NT2/D1 (cell line): ENCODE data around the gene TNFRSF25.

ENCODE experiments used
- DNase-seq: peaks from one replicate; pipeline ENCODE4 v3.0.0-alpha.2; 2011; ENCODE audit warnings: low read depth, low spot score
- H3K27me3 ChIP-seq: 2 replicates; pipeline ENCODE4 v1.6.0; 2011; ENCODE audit warnings: mild to moderate bottlenecking; ENCODE audit not compliant: insufficient read length, insufficient read depth
- H3K36me3 ChIP-seq: 2 replicates; pipeline ENCODE4 v1.6.1; 2011; ENCODE audit warnings: mild to moderate bottlenecking, low read length, mixed read lengths; ENCODE audit not compliant: insufficient read depth, insufficient read length
- H3K4me1 ChIP-seq: 2 replicates; pipeline ENCODE4 v1.5.1; 2011; ENCODE audit not compliant: insufficient read depth, insufficient read length
- H3K4me3 ChIP-seq: 2 replicates; pipeline ENCODE4 v1.5.1; 2011; ENCODE audit warnings: low read depth; ENCODE audit not compliant: insufficient read length
- H3K9ac ChIP-seq: 2 replicates; pipeline ENCODE4 v1.6.0; 2011; ENCODE audit warnings: low read depth; ENCODE audit not compliant: insufficient read length
- H3K9me3 ChIP-seq: 2 replicates; pipeline ENCODE4 v1.5.1; 2011; ENCODE audit warnings: mild to moderate bottlenecking, low read length; ENCODE audit not compliant: insufficient read depth
- SUZ12 ChIP-seq: IDR thresholded peaks from 2 replicates; pipeline ENCODE4 v1.6.1; 2011; ENCODE audit not compliant: insufficient read length, insufficient read depth; ENCODE audit errors: extremely low read depth
- YY1 ChIP-seq: IDR thresholded peaks from 2 replicates; pipeline ENCODE4 v1.6.1; 2011; ENCODE audit not compliant: insufficient read length, insufficient read depth
- ZNF274 ChIP-seq: IDR thresholded peaks from 2 replicates; pipeline ENCODE4 v1.6.1; 2011; ENCODE audit warnings: mild to moderate bottlenecking, low read depth, low read length

Gene TNFRSF25

GRCh38 chr1:6499296-6499695 is 33.3 kb upstream of the TNFRSF25 start:
- Histone ChIP-seq H3K36me3 (no peaks in the 10 kb centered on the region), H3K9me3 (no peaks in the 10 kb centered on the region), H3K4me3 (no peak overlapping the region), H3K27me3 (no peaks in the 10 kb centered on the region), H3K9ac (peak overlapping the region; percentile 56), H3K4me1 (peaks cover 15% of the 10 kb centered on the region)
- TF ChIP-seq YY1 (no peak), ZNF274 (no peak), SUZ12 (no peak)
- no peak for DNase-seq

DNA sequence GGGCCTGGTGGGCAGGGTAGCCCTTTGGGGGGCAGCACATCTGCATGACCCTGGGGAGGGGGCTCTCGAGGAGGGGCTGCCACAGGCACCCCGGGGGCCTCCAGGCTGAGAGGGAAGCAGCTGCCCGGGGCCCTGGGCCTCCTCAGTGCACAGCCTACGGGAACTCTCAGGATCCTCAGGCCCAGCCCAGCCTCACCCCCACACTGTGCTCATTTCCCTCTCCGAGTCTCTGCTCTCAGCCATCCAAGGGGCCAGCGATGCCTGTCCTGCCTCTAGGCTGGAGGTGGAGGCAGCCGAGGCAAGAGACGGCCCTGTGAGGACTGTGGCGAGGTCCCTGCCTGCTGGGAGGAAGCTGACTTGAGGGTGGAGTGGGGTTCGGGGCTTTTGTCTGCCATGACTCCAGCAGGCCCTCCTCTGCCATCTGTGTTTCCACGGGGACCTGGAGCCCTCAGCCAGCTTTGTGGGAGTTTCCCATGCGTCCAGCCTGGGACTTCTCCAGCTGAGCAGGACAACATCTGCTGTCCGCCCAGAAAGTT is 32.7 kb upstream of the TNFRSF25 start:
- Histone ChIP-seq H3K9me3 (no peaks in the 10 kb centered on the region), H3K36me3 (no peaks in the 10 kb centered on the region), H3K4me3 (no peak overlapping the region), H3K27me3 (no peaks in the 10 kb centered on the region), H3K9ac (peak overlapping the region; percentile 64), H3K4me1 (peaks cover 15% of the 10 kb centered on the region)
- DNase-seq: no peak
- TF ChIP-seq ZNF274: no peak
- TF ChIP-seq SUZ12: no peak
- TF ChIP-seq YY1: no peak

GRCh38 chr1:6497867-6498575 is 32.0 kb upstream of the TNFRSF25 start:
- H3K9me3 ChIP-seq: no peaks in the 10 kb centered on the region
- H3K4me3 ChIP-seq: peak overlapping the region; percentile 49
- peaks cover 15% of the 10 kb centered on the region for H3K4me1 ChIP-seq
- H3K27me3 ChIP-seq: no peaks in the 10 kb centered on the region
- H3K36me3 ChIP-seq: no peaks in the 10 kb centered on the region
- H3K9ac ChIP-seq: peak overlapping the region; percentile 61
- TF ChIP-seq YY1 (no peak), SUZ12 (no peak), ZNF274 (no peak)
- DNase-seq: no peak

GRCh38 chr1:6497215-6497866 is 31.4 kb upstream of the TNFRSF25 start:
- Histone ChIP-seq H3K36me3 (no peaks in the 10 kb centered on the region), H3K9ac (peak overlapping the region; percentile 81), H3K4me1 (peaks cover 17% of the 10 kb centered on the region), H3K9me3 (no peaks in the 10 kb centered on the region), H3K27me3 (no peaks in the 10 kb centered on the region), H3K4me3 (peak overlapping the region; percentile 55)
- DNase-seq: no peak
- TF ChIP-seq YY1 (no peak), SUZ12 (no peak), ZNF274 (no peak)

DNA sequence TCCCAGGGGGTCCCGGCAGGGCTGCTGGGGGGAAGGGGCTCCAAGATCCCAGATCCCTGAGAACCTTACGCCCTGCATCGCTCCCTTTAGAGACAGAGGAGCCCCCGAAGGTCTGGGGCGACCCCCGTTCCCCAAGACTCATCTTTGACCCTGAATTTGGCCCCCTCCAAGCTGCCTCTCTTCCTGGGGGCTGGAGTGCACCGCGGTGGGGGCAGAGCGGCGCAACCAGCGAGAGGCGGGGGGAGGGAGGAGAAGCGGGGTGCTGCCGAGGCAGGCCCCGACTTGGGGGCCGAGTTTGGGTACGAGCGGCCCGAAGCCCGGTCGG is 30.9 kb upstream of the TNFRSF25 start:
- H3K36me3 ChIP-seq: no peaks in the 10 kb centered on the region
- H3K4me3 ChIP-seq: peak overlapping the region; percentile 55
- H3K9ac ChIP-seq: peak overlapping the region; percentile 81
- TF ChIP-seq SUZ12 (no peak), YY1 (no peak), ZNF274 (no peak)
- H3K4me1 ChIP-seq: peaks cover 22% of the 10 kb centered on the region
- no peaks in the 10 kb centered on the region for H3K9me3 ChIP-seq
- no peak for DNase-seq
- H3K27me3 ChIP-seq: no peaks in the 10 kb centered on the region

DNA sequence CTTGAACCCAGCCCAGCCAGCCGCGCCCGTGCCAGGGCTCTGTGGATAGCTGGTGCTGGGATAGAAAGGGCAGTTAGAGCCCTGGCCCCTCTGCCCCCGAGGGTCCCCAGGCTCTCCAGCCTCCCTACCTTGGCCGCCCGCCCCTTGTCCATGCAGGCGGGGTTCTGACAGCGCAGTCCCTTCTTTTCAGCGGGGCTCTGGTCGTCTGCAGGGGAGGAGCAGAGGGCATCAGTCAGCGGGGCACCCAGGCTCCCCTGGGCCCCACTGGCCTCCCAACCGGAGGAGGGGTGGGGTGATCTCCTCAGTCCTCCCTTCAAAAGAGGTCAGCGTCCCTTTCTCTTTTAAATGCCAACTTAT is 30.4 kb upstream of the TNFRSF25 start:
- no peak for DNase-seq
- no peaks in the 10 kb centered on the region for H3K9me3 ChIP-seq
- no peak for TF ChIP-seq ZNF274
- TF ChIP-seq SUZ12: no peak
- no peak for TF ChIP-seq YY1
- peak overlapping the region; percentile 55 for H3K4me3 ChIP-seq
- no peaks in the 10 kb centered on the region for H3K27me3 ChIP-seq
- H3K36me3 ChIP-seq: no peaks in the 10 kb centered on the region
- H3K9ac ChIP-seq: peak overlapping the region; percentile 81
- H3K4me1 ChIP-seq: peaks cover 26% of the 10 kb centered on the region

- DNase-seq: no peak
- H3K4me3 ChIP-seq: no peak overlapping the region
- no peaks in the 10 kb centered on the region for H3K36me3 ChIP-seq
- TF ChIP-seq ZNF274: no peak
- TF ChIP-seq SUZ12: no peak
- TF ChIP-seq YY1: no peak
- H3K27me3 ChIP-seq: no peaks in the 10 kb centered on the region
- peaks cover 26% of the 10 kb centered on the region for H3K4me1 ChIP-seq
- H3K9me3 ChIP-seq: no peaks in the 10 kb centered on the region
- peak overlapping the region; percentile 81 for H3K9ac ChIP-seq
Measured at GRCh38 chr1:6495540-6496364, 29.8 kb upstream of the TNFRSF25 start.
